NCI-H774 (cell line): ENCODE results near the gene HNRNPL.
"Not testable (repeated sequence)": the region's sequence is repeated elsewhere in the genome, so short reads cannot be mapped to it uniquely, and the experiment has no call there.

Experiments used
- DNase-seq: peaks from one replicate; lab custom pipeline; 2025; lab: John Stamatoyannopoulos, UW

Gene HNRNPL

DNA sequence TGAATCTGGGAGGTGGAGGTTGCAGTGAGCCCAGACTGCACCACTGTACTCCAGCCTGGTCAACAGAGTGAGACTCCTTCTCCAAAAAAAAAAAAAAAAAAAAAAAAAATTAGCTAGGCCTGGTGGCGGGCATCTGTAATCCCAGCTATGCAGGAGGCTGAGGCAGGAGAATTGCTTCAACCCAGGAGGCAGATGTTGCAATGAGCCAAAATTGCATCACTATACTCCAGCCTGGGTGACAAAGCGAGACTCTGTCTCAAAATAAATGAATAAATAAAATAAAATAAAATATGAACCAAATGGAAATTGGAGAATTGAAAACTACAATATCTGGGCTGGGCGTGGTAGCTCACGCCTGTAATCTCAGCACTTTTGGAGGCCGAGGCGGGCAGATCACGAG is 20.6 kb downstream of the HNRNPL start:
- not testable (repeated sequence) for DNase-seq

DNA sequence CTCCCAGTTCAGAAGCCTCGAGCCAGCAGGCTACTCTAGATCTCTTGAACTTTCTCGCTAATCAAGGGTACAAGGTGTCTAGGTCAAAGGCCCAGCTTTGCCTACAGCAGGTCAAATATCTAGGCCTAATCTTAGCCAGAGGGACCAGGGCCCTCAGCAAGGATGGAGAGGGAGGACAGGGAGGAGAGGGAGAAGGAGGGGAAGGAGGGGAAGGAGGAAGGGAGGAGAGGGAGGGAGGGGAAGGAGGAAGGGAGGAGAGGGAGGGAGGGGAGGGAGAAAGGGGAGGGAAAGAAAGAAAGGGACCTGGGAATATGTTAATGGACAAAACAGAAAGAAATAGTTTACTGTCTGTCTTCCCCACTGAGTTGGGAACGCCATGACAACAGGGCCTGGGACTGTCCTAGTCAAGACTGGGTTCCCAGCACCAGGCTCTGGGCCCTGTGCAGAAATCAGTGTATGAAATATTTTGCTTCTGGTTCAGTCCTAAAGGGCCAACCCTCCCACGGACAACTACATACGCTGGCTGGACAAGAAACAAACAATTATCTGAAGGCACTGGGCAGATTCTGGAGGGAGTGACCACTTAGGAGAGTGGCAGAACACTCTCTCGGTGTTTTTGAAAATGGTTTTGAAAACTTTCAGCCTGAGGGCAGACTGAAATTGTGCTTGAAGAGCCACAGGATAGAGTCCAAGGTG is 22.8 kb downstream of the HNRNPL start:
- DNase-seq: no peak

DNA sequence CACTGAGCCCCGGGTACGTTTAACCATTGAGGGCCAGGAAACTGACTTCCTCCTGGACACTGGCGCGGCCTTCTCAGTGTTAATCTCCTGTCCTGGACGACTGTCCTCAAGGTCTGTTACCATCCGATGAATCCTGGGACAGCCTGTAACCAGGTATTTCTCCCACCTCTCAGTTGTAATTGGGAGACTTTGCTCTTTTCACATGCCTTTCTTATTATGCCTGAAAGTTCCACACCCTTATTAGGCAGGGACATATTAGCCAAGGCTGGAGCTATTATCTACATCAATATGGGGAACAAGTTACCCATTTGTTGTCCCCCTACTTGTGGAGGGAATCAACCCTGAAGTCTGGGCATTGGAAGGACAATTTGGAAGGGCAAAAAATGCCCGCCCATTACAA is 23.9 kb downstream of the HNRNPL start:
- not testable (repeated sequence) for DNase-seq

DNA sequence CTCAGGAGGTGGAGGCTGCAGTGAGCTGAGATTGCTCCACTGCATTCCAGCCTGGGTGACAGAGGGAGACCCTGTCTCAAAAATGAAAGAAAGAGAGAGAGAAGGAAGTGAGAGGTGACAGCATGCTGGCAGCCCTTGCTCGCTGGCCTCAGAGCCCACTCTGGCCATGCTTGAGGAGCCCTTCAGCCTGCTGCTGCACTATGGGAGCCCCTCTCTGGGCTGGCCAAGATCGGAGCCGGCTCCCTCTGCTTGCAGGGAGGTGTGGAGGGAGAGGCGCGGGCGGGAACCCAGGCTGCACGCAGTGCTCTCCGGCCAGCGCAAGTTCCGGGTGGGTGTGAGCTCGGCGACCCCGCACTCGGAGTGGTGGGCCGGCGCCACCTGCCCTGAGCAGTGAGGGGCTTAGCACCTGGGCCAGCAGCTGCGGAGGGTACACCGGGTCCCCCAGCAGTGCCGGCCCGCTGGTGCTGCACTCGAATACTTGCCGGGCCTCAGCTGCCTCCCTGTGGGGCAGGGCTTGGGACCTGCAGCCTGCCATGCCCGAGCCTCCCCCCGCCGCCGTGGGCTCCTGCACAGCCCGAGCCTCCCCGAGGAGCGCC is 28.5 kb downstream of the HNRNPL start:
- not testable (repeated sequence) for DNase-seq

DNA sequence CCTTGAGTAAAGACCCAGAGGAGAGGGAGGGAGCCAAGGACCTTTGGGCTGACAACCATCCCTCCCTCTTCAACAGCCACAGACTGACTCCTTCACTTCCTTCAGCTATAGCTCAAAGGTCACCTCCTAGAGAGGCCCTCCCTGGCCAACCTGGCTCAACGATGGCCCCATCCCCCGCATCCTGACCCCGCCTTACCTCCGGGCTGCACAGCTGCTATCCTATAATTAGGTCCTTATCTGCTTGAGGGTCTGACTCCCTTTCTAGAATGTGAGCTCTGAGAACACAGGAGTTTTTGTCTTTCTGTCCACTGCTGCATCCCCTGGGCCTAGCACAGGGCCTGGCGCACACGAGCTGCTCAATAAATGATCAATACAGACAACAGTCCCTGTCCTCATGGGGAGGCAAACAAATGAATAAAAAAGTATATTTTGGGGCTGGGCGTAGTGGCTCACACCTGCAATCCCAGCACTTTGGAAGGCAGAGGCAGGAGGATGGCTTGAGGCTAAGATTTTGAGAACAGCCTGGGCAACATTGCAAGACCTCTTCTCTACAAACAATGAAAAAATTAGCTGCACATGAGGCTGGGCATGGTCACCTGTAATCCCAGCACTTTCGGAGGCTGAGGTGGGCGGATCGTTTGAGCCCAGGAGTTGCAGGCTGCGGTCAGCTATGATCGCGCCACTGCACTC is 30.4 kb downstream of the HNRNPL start:
- no peak for DNase-seq

DNA sequence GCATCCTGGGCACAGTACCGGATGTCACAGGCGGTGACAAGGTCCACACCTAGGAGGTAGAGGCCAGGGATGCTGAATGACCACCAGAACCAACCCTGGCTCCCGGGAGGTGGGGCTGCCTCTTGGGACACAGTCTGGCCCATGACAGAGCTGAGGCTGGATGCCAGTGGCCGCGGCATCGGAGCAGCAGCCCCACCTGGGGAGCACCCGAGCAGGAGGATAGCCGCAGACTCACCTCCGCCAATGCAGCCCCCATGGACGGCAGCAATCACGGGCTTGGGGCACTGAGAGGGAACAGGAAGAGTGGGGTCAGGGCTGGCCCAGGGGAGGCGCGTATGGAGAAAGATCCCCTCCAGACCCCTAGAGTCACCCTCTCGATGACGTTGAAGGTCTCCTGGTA is 32.7 kb downstream of the HNRNPL start:
- no peak for DNase-seq

DNA sequence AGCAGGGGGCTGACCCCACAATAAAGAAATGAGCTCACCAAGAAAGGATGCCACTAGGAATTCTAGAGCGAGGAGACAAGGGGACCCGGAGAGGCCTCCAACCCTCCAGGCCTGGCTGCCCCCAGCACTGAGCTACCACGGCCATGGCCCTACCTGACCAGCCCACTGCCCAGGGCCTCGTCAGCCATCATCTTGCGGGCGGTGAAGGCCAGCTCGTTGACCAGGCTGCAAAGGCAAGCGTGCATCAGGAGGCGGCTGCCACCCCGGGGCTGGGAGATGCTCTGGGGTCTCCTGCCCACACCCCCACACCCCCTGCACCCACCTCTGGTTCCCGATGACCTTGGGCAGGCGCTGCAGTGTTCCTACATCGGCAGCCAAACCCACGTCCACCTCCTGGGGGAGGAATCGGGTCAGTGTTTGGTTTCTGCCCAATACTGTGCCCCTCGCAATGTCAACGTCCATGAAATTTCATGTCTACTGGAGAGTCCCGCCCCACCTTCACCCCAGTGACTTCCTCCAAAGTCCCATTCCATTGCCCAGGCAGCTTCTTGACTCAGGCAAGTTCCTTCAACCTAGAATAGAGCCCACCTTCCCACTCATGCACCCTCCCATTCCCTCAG is 33.5 kb downstream of the HNRNPL start:
- DNase-seq: no peak

DNA sequence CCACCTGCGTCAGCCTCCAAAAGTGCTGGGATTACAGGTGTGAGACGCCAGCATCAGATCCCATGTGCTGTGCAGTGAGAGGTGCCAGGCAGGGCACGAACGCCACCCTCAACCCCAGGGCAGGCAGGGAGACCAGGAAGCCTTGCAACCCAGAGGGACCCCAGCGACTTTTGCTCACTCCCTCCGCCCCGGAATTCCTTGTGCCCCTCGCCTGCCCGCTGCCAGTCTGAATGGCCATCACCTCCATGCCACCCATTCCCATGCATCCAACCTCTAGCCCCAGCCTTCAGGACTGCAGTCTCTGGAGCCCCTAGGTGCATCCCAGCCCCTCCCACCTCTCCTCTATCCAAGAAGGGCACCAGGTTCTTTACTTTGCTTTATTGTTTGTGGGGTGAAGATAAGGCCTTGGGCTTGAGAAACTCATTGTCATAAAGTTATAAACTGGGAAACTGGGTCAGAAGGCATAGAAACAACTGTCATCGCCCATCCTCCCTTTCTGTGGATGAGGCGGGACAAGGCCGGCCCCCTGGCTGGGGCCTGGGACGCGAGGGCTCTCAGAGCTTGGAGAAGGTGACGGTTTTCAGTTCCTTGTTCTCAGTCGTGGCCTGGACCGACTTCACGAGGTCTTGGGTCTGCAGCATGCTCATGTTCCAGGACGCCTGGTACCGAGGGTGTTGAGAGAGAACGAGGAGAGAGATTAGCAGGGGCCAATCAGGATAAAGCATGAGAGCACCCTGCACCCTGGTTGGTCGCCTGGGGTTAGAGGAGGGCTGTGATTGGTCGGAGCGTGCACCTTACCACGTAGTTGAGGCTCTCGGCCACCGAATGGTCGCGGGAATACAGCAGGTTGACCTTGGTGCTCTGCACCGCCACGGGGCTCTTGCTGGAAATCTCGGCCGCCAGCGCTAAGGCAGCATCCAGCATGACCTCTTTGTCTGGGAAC is 34.5 kb downstream of the HNRNPL start:
- no peak for DNase-seq

DNA sequence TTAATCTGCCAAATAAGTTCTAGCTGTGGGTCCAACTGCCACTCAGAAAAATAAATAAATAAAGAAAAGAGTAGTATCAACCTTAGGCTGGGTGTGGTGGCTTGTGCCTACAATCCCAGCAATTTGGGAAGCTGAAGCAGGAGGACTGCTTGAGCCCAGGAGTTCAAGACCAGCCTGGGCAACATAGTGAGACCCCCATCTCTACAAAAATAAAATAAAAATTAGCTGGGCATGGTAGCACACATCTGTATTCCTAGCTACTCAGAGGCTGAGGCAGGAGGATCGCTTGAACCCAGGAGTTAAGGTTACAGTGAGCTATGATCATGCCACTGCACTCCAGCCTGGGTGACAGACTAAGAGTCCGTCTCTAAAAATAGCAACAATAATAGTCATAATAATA is 35.9 kb downstream of the HNRNPL start:
- not testable (repeated sequence) for DNase-seq

DNA sequence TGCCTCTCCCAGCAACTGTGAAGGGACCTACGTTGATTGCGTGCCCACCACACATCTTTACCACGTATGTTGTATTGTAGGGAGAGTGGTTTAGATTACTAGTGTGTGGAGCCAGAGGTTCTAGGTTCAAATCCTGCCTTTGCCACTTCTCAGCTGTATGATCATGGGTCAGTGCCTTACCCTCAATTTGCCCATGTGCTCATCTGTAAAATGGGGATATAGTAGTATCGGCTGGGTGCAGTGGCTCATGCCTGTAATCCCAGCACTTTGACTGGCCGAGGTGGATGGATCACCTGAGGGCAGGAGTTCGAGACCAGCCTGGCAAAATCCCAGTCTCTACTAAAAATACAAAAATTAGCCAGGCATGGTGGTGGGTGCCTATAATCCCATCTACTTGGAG is 36.5 kb downstream of the HNRNPL start:
- DNase-seq: no peak

DNA sequence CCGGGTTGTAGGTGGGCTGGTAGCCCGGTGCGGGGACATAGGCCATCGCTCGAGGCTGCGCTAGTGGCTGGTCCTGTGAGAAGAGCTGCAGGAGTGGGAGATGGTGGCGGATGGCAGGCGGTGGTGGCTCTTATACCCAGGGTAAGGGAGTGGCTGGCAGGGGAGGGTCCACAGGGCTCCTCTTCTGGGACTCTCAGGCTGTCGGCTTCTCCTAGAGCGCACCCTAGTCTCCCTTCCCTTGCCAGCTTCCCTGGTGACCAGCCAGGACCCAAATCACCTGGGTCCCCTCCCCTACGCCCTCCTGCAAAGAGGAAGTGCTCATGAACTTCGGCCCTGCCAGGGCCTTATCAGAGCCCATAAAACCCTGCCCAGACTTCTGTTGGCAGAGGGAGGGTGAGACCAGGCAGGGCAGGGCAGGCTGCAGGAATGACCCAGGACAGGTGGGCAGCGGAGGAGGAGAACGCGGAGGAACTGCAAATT is 36.9 kb downstream of the HNRNPL start, which contains the start of gene LGALS4:
LGALS4 (minus strand) TSS at position 105 of the 480 bp plus-strand sequence; CDS start at position 46, 59 bp downstream.
- no peak for DNase-seq

DNA sequence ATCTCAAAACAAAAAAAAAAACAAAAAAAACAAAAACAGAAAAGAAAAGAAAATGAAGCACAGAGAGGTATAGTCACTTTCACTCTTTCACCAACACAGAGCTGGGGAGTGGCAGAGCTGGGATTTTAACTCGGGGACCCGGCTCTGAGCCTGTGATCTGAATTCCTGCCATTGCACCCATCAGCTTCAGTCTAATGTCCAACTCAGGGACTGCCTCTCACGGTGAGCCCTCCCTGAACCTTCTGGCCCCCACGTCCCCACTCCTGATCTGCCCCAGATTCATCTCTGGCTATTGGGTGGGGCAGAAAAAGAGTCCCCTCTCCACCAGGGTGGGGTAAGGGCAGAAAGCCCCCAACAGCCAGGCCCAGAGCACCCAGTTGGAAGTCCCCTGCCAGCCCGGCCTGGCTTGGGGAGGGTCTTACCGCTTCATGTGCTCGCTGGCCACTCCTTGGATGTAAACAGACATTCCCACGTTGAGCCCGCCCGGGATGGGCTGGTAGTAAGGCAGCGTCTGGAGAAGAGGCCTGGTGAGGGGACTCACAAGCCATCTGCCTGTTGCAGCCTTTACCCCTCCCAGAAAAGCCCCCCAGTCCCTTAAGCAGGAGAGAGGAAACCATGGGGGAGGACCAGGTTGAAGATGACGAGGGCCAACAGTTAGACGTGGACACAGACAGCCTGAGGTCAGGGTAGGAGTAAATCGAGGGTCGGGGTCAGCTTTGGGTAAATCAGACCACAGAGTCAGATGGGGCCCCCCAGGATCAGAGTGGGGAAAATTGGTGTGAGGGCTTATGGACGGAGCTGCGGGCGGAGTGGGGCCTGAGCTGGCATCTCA is 37.6 kb downstream of the HNRNPL start:
- no peak for DNase-seq

DNA sequence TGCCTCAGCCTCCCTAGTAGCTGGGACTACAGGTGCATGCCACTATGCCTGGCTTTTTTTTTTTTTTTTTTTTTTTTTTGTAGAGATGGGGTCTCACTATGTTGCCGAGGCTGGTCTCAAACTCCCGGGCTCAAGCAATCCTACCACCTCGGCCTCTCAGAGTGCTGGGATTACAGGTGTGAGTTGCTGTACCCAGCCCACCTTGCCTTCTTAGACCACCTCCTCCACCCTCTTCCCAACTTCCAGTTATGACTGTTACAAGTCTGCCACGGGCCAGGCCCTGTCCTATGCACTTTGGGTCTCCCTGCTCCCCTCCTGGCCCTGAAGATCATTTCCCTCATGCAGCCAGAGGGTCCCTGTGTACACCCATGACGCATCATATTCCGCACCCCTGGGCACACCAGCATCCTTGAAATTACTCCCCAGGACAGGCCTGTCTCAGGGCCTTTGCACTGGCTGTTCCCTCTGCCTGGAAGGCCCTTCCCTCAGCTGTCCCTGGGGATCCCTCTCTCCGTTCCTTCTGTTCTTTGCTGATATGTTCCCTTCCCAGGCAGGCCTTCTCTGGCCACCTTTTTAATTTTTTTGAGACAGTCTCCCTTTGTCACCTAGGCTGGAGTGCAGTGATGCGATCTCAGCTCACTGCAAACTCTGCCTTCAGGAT is 40.1 kb downstream of the HNRNPL start:
- no peak for DNase-seq

DNA sequence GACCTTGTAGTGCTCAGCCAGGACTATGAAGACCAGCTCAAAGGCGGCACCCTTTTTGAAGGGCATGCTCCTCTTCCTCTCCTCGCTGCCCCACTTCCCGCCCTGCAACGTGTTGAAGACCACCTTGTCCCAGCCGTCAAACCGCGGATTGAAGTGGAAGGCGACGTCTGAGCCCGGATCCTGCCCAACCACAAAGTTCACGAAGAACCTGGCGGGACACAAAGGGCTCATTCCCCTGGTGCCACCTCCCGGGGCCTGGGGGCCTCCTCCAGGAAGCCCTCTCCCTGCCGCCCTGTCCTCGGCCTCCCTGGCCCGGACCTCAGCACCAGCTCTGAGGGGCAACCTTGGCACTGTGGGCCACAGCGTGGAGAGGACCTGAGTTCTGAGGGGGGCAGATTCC is 41.0 kb downstream of the HNRNPL start:
- no peak for DNase-seq

DNA sequence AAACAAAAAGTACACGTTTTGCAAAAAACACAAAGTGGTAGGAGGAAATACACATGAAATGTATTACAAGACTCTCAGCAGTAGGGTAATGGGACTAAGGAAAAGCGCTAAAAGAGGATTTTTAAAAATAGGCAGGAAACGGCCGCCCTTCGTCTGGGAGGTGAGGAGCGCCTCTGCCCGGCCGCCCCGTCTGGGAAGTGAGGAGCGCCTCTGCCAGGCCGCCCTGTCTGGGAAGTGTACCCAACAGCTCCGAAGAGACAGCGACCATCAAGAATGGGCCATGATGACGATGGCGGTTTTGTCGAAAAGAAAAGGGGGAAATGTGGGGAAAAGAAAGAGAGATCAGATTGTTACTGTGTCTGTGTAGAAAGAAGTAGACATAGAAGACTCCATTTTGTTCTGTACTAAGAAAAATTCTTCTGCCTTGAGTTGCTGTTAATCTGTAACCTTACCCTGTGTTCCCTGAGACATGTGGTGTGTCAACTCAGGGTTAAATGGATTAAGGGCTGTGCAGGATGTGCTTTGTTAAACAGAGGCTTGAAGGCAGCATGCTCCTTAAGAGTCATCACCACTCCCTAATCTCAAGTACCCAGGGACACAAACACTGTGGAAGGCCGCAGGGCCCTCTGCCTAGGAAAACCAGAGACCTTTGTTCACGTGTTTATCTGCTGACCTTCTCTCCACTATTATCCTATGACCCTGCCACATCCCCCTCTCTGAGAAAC is 42.2 kb downstream of the HNRNPL start:
- DNase-seq: not testable (repeated sequence)

DNA sequence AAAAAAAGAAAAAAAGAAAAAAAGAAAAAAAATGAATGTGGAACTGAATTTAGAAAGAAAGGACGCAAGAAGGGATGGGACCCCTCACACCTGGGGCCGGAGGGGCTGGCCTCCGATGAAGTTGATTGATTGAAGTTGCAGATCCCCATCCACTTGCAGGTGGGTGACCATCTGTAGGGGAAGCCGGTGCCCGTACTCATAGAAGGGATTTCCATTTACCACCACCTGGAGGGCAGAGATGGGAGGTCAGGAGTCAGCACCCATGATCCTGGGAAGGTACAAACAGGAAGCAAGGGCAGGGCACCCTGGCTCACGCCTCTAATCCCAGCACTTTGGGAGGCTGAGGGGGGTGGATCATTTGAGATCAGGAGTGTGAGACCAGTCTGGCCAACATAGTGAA is 43.4 kb downstream of the HNRNPL start:
- DNase-seq: no peak

DNA sequence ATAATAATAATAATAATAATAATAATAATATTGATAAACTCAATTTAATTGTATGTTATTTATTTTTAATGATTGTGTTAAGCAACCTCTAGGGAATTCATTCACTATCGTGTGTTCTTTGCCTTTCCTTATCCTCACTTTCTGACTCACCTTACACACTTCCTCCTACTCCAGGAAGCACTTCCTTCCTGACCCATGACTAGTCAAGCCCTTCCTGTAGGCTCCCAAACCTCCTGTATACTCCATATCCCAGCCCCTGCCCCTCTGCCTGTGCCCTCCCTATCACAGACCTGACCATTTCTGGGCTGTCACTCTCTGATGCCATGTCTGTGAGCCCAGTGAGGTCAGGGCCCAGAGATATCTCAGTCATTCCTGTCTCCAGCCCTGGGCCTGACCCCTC is 44.6 kb downstream of the HNRNPL start:
- DNase-seq: no peak

DNA sequence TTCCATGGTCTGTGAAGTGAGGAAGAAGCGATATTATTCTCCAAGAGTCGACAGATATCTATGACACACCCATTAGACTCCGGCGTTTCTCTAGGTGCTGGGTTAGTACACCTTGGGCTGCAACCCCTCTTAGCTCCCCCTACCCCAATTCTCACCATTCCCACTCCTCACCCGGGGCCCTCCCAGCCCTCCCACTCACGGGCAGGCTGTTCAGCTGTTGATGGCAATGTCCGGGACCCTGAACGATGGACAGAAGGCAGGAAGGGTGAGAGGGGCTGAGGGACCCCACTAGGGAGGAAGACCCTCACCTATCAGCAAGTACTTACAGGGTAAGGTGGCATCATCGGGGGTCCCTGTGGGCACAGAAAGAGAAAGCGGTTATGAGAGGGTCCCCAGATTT is 46.2 kb downstream of the HNRNPL start:
- DNase-seq: no peak

DNA sequence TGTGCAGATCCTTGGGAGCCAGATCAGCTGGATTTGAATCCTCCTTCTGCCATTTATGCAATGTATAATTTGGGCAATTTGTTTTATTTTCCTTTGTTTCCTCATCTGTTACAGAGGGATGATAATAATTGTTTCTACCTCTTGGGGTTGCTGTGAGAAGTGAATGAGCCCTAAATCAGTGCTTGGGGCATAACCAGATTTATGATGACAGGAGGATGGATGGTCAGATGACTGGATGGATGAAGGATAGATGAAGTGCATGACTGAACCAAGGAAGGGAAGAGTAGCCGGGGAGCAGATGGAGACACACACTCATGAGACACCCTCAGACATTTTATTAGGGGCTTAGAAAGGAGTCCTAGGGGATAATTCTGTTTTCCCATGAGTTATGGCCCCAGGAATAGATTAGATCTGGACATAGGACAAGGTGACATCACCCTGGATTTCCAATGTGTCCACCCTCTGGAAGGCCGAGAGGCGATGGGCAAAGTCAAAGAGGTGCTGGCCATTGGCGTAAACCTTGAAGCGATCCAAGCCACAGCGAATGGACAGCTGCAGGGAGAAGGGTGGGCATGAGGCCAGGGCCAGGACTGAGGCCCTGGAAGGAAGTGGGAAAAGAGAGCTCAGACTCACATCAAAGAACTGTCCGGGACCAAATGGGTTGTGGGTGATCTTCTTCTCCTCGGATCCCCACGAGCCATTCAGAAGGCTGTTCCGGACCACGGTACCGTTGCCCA is 48.3 kb downstream of the HNRNPL start:
- no peak for DNase-seq
